PC-9 (cell line): ENCODE measurements around the gene FANCL. TPM values are rescaled to one million over a fixed set of nuclear protein-coding genes. Genes with fewer than 3 reads are reported as not detected.
"Not testable (repeated sequence)": the region's sequence is repeated elsewhere in the genome, so short reads cannot be mapped to it uniquely, and the experiment has no call there.

Experiments
- BruUV-seq: library from RNA; stranded (reverse); fragments of 400-500 nt; replicated peaks from 2 replicates; lab custom pipeline; 2021; lab: Mats Ljungman, UMichigan
- CTCF ChIA-PET: fragments of 300-600 bp; sonication (Branson Sonifier 250); formaldehyde crosslinking; loops from one replicate; lab custom pipeline; 2022; ENCODE audit warnings: antibody characterized with exemption; lab: Charles Lee
- POLR2A ChIA-PET: fragments of 300-600 bp; sonication (Branson Sonifier 250); formaldehyde crosslinking; loops from one replicate; lab custom pipeline; 2022; ENCODE audit warnings: antibody characterized with exemption; ENCODE audit not compliant: unreplicated experiment; lab: Charles Lee
- DNase-seq, 2 experiments: peaks; one replicate each; pipeline versions ENCODE4 v3.0.0 to v3.0.0-alpha.2; 2015 to 2022; ENCODE audit warnings: mixed read lengths in 1 of 2
- H2AFZ ChIP-seq: fragments of 200-600 bp; sonication (generic); 2 replicates; pipeline ENCODE4 v1.8.1; 2017; ENCODE audit warnings: antibody characterized with exemption
- H3F3A ChIP-seq: fragments of 200-600 bp; sonication (generic); 2 replicates; pipeline ENCODE4 v1.8.1; 2017; ENCODE audit warnings: antibody characterized with exemption, mild to moderate bottlenecking, low read depth; ENCODE audit not compliant: insufficient read depth
- H3K27ac ChIP-seq: fragments of 200-600 bp; sonication (generic); 2 replicates; pipeline ENCODE4 v1.6.1; 2016; ENCODE audit warnings: mixed run types
- H3K27me3 ChIP-seq: fragments of 200-600 bp; sonication (generic); 2 replicates; pipeline ENCODE4 v1.6.1; 2016; ENCODE audit warnings: low read depth, mixed run types; ENCODE audit not compliant: insufficient read depth
- H3K36me3 ChIP-seq: fragments of 200-600 bp; sonication (generic); 2 replicates; pipeline ENCODE4 v1.6.1; 2016; ENCODE audit warnings: low read depth, mixed run types
- H3K4me1 ChIP-seq: fragments of 200-600 bp; sonication (generic); replicated peaks from 2 replicates; pipeline ENCODE4 v1.6.1; 2016; ENCODE audit warnings: mixed run types; ENCODE audit not compliant: insufficient read depth
- H3K4me2 ChIP-seq: fragments of 200-600 bp; sonication (generic); 2 replicates; pipeline ENCODE4 v1.6.1; 2017; ENCODE audit warnings: mixed run types
- H3K4me3 ChIP-seq: fragments of 200-600 bp; sonication (generic); 2 replicates; pipeline ENCODE4 v1.6.1; 2016; ENCODE audit warnings: mixed run types
- H3K79me2 ChIP-seq: fragments of 200-600 bp; sonication (generic); 2 replicates; pipeline ENCODE4 v1.6.1; 2017; ENCODE audit warnings: low read depth, mixed run types
- H3K9me2 ChIP-seq: fragments of 200-600 bp; sonication (generic); 2 replicates; pipeline ENCODE4 v1.8.1; 2017; ENCODE audit warnings: mild to moderate bottlenecking; ENCODE audit not compliant: insufficient read depth
- H3K9me3 ChIP-seq: fragments of 200-600 bp; sonication (generic); 2 replicates; pipeline ENCODE4 v1.8.1; 2016; ENCODE audit warnings: low read depth; ENCODE audit not compliant: insufficient read depth
- H4K20me1 ChIP-seq: fragments of 200-600 bp; sonication (generic); 2 replicates; pipeline ENCODE4 v1.8.1; 2017; ENCODE audit not compliant: insufficient read depth
- CTCF ChIP-seq: fragments of 200-600 bp; sonication (generic); conservative IDR thresholded peaks from 2 replicates; pipeline ENCODE4 v1.6.1; 2017; ENCODE audit warnings: mixed run types, antibody characterized with exemption, mild to moderate bottlenecking, moderate library complexity
- EZH2 ChIP-seq: fragments of 200-600 bp; sonication (generic); IDR thresholded peaks from 2 replicates; pipeline ENCODE4 v1.8.0; 2017; ENCODE audit warnings: antibody characterized with exemption, low read depth
- intact Hi-C: fragments of 100-400 bp; cut with micrococcal nuclease; formaldehyde crosslinking; loops from one replicate; pipeline ENCODE4 v1.10.0; 2022; ENCODE audit not compliant: unreplicated experiment
- total RNA-seq: library from RNA; stranded (reverse); gene quantifications from 2 replicates; pipeline ENCODE4 v1.2.3, GENCODE V29; 2021

FANCL gene
- total RNA-seq, 1 experiment from 2014 or later = 51.8 TPM

DNA sequence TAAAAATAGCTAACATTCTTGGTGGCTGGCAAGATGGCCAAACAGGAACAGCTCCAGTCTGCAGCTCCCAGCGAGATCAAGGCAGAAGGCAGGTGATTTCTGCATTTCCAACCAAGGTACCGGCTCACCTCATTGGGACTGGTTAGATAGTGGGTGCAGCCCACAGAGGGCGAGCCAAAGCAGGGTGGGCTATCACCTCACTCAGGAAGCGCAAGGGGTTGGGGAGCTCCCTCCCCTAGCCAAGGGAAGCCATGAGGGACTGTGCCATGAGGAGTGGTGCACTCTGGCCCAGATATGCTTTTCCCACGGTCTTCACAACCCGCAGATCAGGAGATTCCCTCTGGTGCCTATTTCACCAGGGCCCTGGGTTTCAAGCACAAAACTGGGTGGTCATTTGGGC, 73.0 kb downstream of the FANCL start:
- H3K4me3 ChIP-seq, CTCF ChIA-PET, DNase-seq, BruUV-seq, H3K27me3 ChIP-seq, H3K79me2 ChIP-seq, H3K4me1 ChIP-seq, H3K4me2 ChIP-seq, H3K9me2 ChIP-seq, H3F3A ChIP-seq, POLR2A ChIA-PET, H3K9me3 ChIP-seq, H2AFZ ChIP-seq, H3K27ac ChIP-seq, H4K20me1 ChIP-seq, intact Hi-C loops: not testable (repeated sequence)
- H3K36me3 ChIP-seq = peaks cover 11% of the 10 kb centered on the region; the same call in 1 of the 2 replicates

DNA sequence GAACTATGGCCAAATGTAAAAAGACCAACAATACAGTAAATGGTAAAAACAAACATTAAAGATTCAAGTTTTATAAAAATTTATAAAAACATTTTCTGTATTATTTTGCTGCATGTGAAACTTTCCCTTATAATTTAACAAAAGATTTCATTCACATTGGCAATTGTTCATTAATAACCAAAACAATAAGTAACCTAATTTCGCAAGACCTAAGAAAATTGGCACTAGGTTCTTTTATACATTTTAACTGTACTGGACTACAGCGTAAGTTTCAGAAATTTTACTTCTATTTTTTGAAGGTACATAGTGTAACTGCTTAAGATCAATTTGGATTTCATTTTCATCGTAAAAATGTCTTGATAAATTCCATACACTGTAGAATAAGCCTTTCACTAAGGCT, 77.2 kb downstream of the FANCL start:
- Histone ChIP-seq H3K36me3 (peaks cover 38% of the 10 kb centered on the region), H3K27me3 (no peaks in the 10 kb centered on the region), H3F3A (no peaks in the 10 kb centered on the region), H3K9me3 (no peaks in the 10 kb centered on the region), H3K27ac (no peak overlapping the region), H3K4me2 (no peak overlapping the region), H3K4me1 (no peaks in the 10 kb centered on the region), H4K20me1 (no peaks in the 10 kb centered on the region), H3K4me3 (no peak overlapping the region), H3K79me2 (no peaks in the 10 kb centered on the region), H3K9me2 (no peaks in the 10 kb centered on the region), H2AFZ (no peak overlapping the region)
- intact Hi-C loops = loop anchor here (5.0 kb wide), 1 partner anchor 38 kb away; no protein-coding TSS in a partner anchor
- TF ChIP-seq EZH2 (no peak), CTCF (no peak)
- ChIA-PET CTCF (no interaction called here), POLR2A (no interaction called here)
- no peak for DNase-seq
- no TSS peak for BruUV-seq

DNA sequence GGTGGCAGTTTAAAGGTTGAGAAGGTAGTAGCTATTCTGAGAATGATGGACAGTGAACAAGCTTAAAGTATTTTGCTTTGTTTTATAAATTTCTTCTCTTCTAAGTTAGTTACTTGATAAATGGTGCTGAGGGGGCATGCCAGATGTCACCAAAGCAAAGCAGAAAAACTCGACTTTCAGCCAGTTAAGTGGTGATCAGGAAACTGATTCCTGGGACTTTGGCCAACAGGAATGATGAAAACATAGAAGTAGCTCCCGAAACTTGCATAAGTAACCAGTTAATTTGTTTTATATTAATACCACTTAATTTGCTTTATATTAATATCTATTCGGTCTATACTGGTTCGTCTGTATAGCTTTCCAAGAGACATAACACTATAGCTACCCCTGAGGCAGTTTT, 82.6 kb downstream of the FANCL start:
- H3K36me3 ChIP-seq = peaks cover 42% of the 10 kb centered on the region
- CTCF ChIA-PET = interaction anchor here (1.0 kb wide), 1 partner anchor 253 kb away, joined by 3 read pairs; no protein-coding TSS in a partner anchor
- intact Hi-C loops = no loop called here
- POLR2A ChIA-PET = no interaction called here
- TF ChIP-seq CTCF (no peak), EZH2 (no peak)
- no peaks in the 10 kb centered on the region for H4K20me1 ChIP-seq
- DNase-seq = no peak
- no peak overlapping the region for H3K27ac ChIP-seq
- H2AFZ ChIP-seq = no peak overlapping the region
- no peaks in the 10 kb centered on the region for H3K4me1 ChIP-seq
- H3K4me2 ChIP-seq = no peak overlapping the region
- H3K4me3 ChIP-seq = no peak overlapping the region
- H3K79me2 ChIP-seq = no peaks in the 10 kb centered on the region
- H3K27me3 ChIP-seq = no peaks in the 10 kb centered on the region
- no TSS peak for BruUV-seq
- no peaks in the 10 kb centered on the region for H3K9me2 ChIP-seq
- H3K9me3 ChIP-seq = no peaks in the 10 kb centered on the region
- H3F3A ChIP-seq = no peaks in the 10 kb centered on the region; the same call in 1 of the 2 replicates

DNA sequence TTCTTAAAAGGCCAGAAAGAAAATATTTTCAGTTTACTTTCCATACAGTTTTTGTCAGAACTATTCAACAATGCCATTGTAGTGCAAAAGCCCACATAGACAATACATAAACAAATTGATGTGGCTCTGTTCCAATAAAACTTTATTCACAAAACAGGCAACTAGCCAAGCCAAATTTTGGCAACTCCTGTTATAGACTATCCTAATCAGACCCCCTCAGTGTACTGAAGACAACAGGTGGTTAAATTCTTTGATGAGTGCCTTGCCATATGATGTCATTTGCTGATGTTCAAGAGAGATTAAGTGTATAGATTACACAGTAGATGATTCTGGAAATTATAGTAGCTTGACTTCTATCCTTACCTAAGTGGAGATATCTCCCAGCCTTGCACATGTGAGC, 83.4 kb downstream of the FANCL start:
- POLR2A ChIA-PET = interaction anchor here (0.6 kb wide), 1 partner anchor 362 kb away, joined by 3 read pairs; no protein-coding TSS in a partner anchor
- CTCF ChIA-PET = interaction anchor here (1.0 kb wide), 1 partner anchor 252 kb away, joined by 3 read pairs; no protein-coding TSS in a partner anchor
- H3K9me2 ChIP-seq = no peaks in the 10 kb centered on the region
- H3K36me3 ChIP-seq = peaks cover 41% of the 10 kb centered on the region
- H4K20me1 ChIP-seq = no peaks in the 10 kb centered on the region
- no peaks in the 10 kb centered on the region for H3K4me1 ChIP-seq
- no peaks in the 10 kb centered on the region; the same call in 1 of the 2 replicates for H3F3A ChIP-seq
- no peak for TF ChIP-seq EZH2
- no peak for TF ChIP-seq CTCF
- DNase-seq = no peak
- H3K79me2 ChIP-seq = no peaks in the 10 kb centered on the region
- H3K27ac ChIP-seq = no peak overlapping the region
- no TSS peak for BruUV-seq
- no peaks in the 10 kb centered on the region for H3K27me3 ChIP-seq
- H2AFZ ChIP-seq = no peak overlapping the region
- H3K9me3 ChIP-seq = no peaks in the 10 kb centered on the region
- H3K4me2 ChIP-seq = no peak overlapping the region
- no peak overlapping the region for H3K4me3 ChIP-seq
- intact Hi-C loops = no loop called here
